ENCODE measurements around the gene PSORS1C2. TPM values are rescaled to one million over a fixed set of nuclear protein-coding genes. Genes with fewer than 3 reads are reported as not detected.
"Not testable (repeated sequence)": the region's sequence is repeated elsewhere in the genome, so short reads cannot be mapped to it uniquely, and the experiment has no call there.

The PSORS1C2 gene
- total RNA-seq, 4 donors from 2014 or later: 0.91 TPM; not detected in 3

DNA sequence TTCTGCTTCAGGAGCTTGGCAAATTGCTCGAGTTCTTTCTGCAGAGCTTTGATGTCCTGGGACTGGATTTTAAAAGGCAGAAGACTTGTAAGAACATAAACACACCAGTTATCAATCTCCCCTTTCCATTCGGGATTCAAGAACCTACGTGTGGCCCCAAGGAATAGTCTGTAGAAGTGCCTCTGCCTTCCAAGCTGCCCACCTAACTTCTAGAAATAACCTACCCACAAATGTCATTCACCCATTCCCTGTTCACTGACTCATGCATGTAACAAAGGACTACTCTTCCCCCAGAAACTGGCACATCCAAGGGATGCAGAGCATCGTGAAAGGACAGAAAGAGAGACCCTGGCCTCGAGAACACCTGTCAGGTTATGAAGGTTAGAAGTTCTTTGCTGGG is 27.1 kb upstream of the PSORS1C2 start:
- H3K4me1 ChIP-seq: peaks cover 0 to 9% (median 0%) of the 10 kb centered on the region in 3 donors
- no peak for TF ChIP-seq POLR2A (IDR thresholded peaks at IDR 0.05)
- TF ChIP-seq, protein P1, sequence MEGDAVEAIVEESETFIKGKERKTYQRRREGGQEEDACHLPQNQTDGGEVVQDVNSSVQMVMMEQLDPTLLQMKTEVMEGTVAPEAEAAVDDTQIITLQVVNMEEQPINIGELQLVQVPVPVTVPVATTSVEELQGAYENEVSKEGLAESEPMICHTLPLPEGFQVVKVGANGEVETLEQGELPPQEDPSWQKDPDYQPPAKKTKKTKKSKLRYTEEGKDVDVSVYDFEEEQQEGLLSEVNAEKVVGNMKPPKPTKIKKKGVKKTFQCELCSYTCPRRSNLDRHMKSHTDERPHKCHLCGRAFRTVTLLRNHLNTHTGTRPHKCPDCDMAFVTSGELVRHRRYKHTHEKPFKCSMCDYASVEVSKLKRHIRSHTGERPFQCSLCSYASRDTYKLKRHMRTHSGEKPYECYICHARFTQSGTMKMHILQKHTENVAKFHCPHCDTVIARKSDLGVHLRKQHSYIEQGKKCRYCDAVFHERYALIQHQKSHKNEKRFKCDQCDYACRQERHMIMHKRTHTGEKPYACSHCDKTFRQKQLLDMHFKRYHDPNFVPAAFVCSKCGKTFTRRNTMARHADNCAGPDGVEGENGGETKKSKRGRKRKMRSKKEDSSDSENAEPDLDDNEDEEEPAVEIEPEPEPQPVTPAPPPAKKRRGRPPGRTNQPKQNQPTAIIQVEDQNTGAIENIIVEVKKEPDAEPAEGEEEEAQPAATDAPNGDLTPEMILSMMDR (IDR thresholded peaks at IDR 0.05): no peak
- WGBS, 2 donors: 58 to 78% methylated on average over 4 of the region's 5 CpGs
- peaks cover 0 to 50% (median 0%) of the 10 kb centered on the region in 3 donors for H3K36me3 ChIP-seq
- no peaks in the 10 kb centered on the region for H3K9me3 ChIP-seq
- H3K4me3 ChIP-seq: no peak overlapping the region
- DNase-seq: no peak
- intact Hi-C loops (cut with DNase I): no loop called here
- no peaks in the 10 kb centered on the region for H3K27me3 ChIP-seq
- H3K27ac ChIP-seq: no peak overlapping the region

DNA sequence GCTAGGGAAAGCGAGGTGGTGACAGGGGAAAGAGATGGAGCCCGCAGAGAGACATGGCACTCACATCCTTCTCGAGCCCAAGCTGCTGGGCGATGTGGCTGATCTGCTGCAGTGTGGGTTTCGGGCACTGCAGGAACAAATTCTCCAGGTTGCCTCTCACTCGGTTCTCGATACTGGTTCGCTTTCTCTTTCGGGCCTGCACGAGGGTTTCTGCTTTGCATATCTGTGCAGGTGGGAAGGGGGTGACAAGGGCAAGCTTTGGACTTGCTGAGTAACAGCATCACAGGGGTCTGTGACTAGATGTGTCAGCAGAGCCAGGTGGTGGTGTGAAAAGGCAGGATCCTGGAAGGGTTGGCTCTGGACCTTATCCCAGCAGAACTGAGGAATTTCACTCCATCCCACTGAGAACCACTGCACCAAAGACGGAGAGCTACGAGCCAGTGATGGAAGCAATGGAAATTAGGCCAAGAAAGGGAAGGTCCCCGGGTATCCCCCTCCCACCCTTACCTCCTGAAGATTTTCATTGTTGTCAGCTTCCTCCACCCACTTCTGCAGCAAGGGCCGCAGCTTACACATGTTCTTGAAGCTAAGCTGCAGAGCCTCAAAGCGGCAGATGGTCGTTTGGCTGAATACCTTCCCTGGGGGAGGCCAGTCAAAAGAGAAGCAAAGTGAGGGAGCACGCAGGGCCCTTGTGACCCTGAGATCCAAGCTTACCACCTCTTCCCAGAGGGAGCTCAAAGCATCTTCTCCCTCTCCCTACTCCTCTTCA is 26.4 kb upstream of the PSORS1C2 start:
- intact Hi-C loops (cut with DNase I); H3K4me3 ChIP-seq; H3K27me3 ChIP-seq; H3K27ac ChIP-seq; H3K9me3 ChIP-seq; DNase-seq: not testable (repeated sequence)
- peaks cover 0 to 50% (median 0%) of the 10 kb centered on the region in 3 donors for H3K36me3 ChIP-seq
- peaks cover 0 to 15% (median 0%) of the 10 kb centered on the region in 3 donors for H3K4me1 ChIP-seq
- 76 to 77% methylated on average over 16 to 17 of the region's 17 CpGs for WGBS, 2 donors

DNA sequence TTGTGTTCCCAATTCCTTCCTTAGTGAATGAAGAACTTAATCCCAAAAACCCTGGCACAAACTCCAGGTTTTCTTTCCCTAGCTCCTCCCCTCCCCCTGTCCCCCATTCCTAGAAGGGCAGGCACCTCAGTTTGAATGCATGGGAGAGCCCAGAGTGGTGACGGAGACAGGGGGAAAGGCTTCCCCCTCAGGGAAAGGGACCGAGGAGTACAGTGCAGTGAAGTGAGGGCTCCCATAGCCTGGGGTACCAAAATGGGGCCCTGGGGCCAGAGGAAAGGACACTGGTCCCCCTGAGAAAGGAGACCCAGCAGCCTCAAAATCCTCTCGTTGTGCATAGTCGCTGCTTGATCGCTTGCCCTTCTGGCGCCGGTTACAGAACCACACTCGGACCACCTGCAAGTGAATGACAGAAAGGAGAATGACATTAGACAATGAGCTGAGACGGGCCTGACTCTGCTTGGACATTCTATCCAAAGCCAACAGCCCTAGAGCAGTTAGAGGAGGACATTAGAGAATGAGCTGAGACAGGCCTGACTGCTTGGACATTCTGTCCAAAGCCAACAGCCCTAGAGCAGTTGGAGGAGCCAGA is 25.7 kb upstream of the PSORS1C2 start:
- peaks cover 0 to 50% (median 0%) of the 10 kb centered on the region in 3 donors for H3K36me3 ChIP-seq
- 60 to 100% methylated on average over 1 to 2 of the region's 9 CpGs for WGBS, 2 donors
- peaks cover under 1 to 17% (median 3%) of the 10 kb centered on the region in 3 donors for H3K4me1 ChIP-seq
- H3K9me3 ChIP-seq; H3K27me3 ChIP-seq; DNase-seq; H3K4me3 ChIP-seq; H3K27ac ChIP-seq; intact Hi-C loops (cut with DNase I): not testable (repeated sequence)

DNA sequence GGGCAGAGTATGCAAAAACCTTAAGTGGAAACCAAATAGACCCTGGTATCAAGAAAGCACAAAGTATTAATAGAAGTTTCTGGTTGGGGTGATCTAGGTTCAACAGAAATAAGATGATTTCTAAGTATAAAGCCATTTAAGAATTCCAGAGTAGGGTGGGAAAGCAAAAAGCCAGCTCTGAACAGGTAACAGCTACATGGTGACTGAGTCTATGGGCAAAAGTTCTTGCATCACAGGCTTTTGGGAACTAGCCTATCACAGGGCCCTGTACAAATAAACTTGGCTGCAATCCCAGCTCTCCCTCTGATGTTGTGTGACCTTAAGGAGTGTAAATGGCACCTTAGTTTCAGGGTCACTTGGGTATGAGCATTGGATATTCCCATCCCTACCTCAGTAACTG is 25.1 kb upstream of the PSORS1C2 start:
- H3K4me3 ChIP-seq: no peak overlapping the region
- no peaks in the 10 kb centered on the region for H3K9me3 ChIP-seq
- peaks cover 6 to 19% (median 9%) of the 10 kb centered on the region in 3 donors for H3K4me1 ChIP-seq
- H3K27me3 ChIP-seq: no peaks in the 10 kb centered on the region
- peaks cover 0 to 50% (median 0%) of the 10 kb centered on the region in 3 donors for H3K36me3 ChIP-seq
- intact Hi-C loops (cut with DNase I): no loop called here
- TF ChIP-seq POLR2A (IDR thresholded peaks at IDR 0.05): no peak
- TF ChIP-seq, protein P1 (IDR thresholded peaks at IDR 0.05): no peak
- no peak for DNase-seq
- no peak overlapping the region for H3K27ac ChIP-seq

DNA sequence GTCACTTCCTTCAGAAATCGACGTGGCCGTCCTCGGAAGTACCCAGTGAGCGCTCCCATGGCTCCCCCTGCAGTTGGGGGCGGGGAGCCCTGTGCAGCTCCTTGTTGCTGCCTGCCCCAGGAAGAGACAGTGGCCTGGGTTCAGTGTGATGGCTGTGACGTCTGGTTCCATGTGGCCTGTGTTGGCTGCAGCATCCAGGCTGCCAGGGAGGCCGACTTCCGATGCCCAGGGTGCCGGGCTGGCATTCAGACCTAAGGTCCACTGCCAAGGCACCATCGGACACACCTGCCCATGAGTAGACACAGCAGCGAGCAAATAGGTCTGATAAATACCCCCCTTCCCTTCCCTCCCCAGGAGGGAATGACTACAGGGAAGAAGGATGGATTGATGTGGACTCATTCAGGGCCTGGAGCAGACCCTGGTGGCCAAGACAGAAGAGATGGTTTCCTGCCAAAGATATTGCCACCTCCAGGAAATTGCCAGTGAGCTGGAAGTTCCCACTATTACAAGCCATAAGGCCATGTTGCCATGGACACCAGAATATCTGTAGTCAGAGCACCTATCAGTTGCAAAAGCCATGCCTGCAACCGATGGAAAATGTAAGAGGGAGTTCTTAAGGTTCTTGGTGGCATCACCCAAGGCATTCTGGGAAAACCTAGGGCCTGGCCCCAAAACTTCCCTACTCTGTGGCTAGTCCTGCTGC is 23.7 kb upstream of the PSORS1C2 start:
- no peaks in the 10 kb centered on the region for H3K9me3 ChIP-seq
- TF ChIP-seq POLR2A (IDR thresholded peaks at IDR 0.05): no peak
- TF ChIP-seq, protein P1 (IDR thresholded peaks at IDR 0.05): no peak
- no peak overlapping the region for H3K27ac ChIP-seq
- no peak overlapping the region for H3K4me3 ChIP-seq
- H3K4me1 ChIP-seq: peaks cover 7 to 26% (median 11%) of the 10 kb centered on the region in 3 donors
- intact Hi-C loops (cut with DNase I): no loop called here
- WGBS, 2 donors: 94 to 97% methylated on average over 2 to 5 of the region's 13 CpGs
- DNase-seq: no peak
- peaks cover 0 to 50% (median 0%) of the 10 kb centered on the region in 3 donors for H3K36me3 ChIP-seq
- H3K27me3 ChIP-seq: no peaks in the 10 kb centered on the region
